ENCODE measurements around the gene TMC1.
"Not testable (repeated sequence)": the region's sequence is repeated elsewhere in the genome, so short reads cannot be mapped to it uniquely, and the experiment has no call there.

TMC1 gene

GRCh38 chr9:72526901-72527800 lies 5.7 kb downstream of the TMC1 start:
- peak; percentile 56 for DNase-seq

DNA sequence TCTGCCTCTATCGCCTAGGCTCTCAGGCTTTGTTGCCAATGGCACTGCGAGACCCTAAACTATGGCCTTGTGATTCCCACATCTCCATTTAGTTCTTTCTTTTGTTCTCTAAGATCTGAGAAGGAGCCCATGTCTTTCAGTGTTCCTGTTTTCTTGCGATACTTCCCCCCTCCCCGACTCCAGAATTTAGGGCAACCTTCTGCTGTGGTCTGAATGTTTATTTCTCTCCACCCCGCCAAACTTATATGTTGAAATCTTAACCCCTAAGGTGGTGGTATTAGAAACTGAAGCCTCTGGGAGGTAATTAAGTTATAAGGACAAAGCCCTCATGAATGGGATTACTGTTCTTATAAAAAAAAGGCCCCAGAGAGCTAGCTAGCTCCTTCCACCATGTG lies 6.4 kb downstream of the TMC1 start:
- no peak for DNase-seq

- no peak for DNase-seq
Observed at GRCh38 chr9:72529531-72529930, 8.1 kb downstream of the TMC1 start.

- DNase-seq: no peak
Observed at GRCh38 chr9:72533322-72533721, 11.9 kb downstream of the TMC1 start.

DNA sequence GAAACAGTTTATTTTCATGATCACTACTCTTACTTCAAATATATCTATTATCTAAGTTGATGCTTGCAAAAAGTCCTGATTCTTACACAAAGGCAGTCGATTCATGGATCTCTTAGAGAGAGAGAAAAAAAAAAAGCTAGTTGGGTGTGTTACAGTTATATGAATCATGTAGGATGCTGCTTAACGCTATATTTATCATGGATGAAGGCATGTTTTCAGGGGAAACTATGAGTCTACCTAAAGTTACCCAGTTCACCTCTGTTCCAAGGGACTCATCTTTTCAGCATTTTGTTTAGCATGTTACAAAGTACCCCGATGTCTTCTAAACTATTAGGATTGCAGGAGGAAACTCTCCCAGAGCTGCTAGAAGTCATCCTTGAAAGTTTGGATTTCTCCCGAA lies 13.5 kb downstream of the TMC1 start:
- DNase-seq: no peak

GRCh38 chr9:72537011-72537545 lies 15.7 kb downstream of the TMC1 start:
- DNase-seq: no peak

DNA sequence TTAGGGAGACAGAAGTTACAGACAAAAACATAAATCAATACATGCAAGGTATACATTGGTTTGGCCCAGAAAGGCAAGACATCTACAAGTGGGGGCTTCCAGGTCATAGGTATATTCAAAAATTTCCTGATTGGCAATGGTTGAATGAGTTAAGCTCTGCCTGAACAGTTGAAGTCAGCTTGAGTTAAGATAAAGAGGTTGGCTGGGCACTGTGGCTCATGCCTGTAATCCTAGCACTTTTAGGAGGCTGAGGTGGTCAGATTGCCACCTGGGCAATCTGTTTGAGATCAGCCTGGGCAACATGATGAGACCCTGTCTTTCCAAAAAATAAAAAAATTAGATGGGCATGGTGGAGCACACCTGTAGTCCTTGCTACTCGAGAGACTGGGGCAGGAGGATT lies 16.3 kb downstream of the TMC1 start:
- DNase-seq: no peak

- DNase-seq: no peak
Observed at GRCh38 chr9:72538921-72539702, 17.7 kb downstream of the TMC1 start.

DNA sequence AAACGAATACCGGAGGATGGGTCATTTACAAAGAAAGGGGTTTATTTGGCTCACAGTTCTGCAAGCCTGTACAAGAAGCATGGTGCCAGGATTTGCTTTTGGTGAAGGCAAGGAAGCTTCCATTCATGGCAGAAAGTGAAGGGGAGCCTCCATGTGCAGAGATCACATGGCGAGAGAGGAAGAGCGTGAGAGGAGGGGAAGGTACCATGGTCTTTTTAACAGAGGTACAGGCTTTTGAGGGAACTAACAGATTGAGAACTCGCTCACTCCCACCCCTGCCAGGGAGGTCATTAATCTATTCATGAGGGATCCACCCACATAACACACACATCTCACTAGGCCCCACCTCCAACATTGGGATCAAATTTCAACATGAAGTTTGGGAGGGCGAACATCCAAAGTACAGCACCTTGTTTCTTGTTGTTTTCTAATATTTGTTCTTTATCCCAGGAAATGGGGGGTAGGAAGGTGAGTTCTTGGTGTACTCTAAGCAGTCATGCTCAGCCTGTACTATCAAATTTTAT lies 18.5 kb downstream of the TMC1 start:
- DNase-seq: no peak

DNA sequence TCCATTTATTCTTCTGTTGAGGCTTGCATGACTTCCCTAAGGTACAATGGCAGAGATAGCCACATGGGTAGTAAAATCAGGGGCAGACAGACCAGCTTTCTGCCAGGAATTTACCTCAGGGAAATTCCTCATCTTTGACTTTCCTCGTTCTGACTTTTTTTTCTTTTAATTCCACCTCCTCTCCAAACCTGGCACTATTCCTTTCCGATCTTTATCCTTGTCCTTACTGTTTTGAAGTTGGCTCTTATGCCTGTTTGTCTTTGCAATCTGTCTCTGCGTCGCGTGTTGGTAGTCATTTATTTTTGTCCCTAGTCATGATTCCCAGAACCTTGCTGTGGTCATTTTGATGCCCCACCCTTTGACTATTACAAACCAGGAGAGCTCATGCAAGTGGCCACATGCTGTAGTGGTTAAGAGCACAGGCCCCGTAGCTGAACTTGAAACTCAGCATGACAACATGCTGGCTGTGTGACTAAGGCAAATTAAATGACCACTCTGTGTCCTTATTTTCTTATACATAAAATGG lies 19.0 kb downstream of the TMC1 start:
- no peak for DNase-seq

DNA sequence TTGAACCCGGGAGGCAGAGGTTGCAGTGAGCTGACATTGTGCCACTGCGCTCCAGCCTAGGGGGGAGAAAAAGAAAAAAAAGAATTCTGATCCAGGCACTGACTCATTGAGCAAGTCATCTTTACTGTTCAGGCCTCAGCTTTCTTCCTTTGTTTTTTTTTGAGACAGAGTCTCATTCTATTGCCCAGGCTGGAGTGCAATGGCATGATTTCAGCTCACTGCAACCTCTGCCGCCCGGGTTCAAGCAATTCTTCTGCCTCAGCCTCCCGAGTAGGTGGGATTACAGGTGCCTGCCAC lies 21.1 kb downstream of the TMC1 start:
- DNase-seq: not testable (repeated sequence)

GRCh38 chr9:72542917-72543316 lies 21.5 kb downstream of the TMC1 start:
- no peak for DNase-seq

- DNase-seq: no peak
Observed at GRCh38 chr9:72551306-72551705, 29.9 kb downstream of the TMC1 start.

- no peak for DNase-seq
Observed at GRCh38 chr9:72552356-72552755, 30.9 kb downstream of the TMC1 start.

- no peak for DNase-seq
Observed at GRCh38 chr9:72554221-72554641, 32.8 kb downstream of the TMC1 start.

DNA sequence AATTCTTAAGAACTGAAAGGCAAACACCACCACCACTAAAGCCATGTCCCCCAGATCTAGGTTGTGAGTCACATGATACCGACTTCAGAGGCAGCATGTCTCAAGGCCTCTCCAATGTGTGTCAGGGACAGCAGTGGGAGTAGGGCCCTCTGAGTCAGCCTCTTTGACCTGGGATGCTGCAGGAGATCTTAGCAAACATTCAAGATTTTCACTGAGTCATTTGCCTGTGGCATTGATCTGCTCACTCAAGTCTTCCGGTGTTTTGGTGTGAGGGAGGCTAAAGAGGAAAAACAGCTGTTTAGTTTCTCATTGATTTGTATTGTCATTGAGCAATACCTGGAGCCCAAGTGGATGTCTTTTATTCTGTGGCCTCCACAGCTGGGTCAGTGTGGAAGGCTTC lies 36.1 kb downstream of the TMC1 start:
- no peak for DNase-seq

DNA sequence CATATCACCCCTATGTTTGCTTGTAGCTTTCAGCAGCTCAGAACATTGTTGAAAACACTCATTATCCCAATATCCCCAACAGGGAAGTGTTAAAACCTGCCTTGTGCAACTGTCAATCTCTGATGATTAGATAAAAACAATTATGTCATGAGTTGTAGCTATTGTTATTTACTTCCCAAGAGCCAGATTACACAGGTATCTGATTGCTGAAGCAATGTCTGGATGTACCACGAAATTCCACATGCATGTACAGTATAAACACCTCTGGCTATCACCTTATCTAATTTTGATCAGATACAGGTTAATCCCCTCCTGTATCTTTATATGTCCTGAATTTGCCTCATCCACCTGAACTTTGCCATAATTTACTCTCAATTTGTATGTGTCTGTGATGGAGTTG lies 38.7 kb downstream of the TMC1 start:
- DNase-seq: no peak

DNA sequence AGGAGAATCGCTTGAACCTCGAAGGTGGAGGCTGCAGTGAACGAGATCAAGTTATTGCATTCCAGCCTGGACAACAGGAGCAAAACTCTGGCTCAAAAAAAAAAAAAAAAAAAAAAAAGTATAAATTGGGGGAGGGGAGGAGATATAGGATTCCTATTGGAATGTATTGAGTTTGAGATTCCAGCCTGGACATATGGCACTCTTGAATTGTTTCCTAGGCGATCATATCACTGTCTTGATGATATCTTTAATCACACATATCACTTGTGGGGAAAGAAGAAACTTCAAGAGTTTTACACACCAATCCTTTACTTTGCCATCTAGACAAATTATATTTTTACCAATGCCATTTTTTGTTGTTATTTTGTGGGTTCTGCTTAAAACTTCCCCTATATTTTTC lies 42.4 kb downstream of the TMC1 start:
- DNase-seq: no peak

- no peak for DNase-seq
Observed at GRCh38 chr9:72564479-72565281, 43.3 kb downstream of the TMC1 start.

DNA sequence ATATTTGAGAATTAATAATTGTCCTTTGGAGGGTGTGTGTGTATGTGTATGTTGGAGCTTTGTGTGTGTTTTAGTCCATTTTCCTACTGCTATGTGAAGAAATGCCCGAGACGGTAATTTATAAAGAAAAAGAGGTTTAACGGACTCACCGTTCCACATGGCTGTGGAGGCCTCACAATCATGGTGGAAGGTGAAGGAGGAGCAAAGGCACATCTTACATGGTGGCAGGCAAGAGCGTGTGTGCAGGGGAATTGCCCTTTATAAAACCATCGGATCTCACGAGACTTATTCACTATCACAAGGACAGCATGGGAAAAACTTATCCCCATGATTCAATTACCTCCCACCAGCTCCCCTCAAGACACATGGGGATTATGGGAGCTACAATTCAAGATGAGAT lies 44.1 kb downstream of the TMC1 start:
- DNase-seq: no peak

DNA sequence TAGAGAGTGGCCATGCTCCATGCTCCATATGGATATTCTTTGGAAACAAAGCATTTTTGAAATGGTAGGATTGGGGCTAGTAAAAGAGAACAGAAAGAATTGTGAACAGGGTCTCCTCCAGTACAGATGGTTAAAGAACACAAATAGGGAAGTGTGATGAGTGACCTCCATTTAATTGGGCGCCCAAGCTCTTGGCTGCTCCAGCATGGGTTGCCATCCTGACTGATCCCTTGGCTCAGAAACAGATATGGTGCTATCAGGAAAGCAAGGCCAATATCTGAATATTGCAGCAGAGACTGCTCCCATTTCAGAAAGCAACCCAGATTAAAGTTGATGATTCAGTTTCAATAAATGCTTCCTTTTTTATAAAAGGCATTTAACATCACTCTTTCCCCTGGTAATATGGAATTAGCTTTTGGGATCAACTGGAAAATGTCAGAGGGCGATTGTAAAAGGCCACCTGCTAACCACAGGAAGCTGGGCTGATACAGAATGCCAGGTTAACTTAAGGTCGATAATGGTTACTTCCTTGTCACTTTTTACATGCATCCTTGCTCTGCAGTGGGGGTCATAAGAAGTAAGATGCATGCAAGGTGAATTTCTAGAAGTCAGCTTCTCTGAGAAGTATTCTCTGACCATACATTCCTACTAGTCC lies 52.9 kb downstream of the TMC1 start:
- DNase-seq: no peak

DNA sequence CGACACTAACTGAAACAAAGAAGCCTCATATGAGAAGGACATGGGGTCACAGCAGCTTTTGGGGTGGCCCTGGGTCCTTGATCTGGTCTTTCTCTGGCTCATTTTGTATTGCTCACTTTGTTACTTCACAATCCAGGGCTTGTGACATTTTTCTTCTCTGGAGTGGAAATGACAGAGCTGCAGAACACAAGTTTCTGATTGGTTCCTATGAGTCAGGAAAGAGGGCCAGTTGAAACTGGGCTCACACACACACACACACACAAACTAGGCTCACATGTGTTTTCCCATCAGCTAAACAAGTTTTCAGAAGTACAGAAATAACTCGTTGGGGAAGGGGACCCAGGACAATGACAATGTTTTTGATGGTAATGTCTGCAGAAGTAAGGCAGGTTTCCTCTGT lies 54.3 kb downstream of the TMC1 start:
- no peak for DNase-seq
